Osteocyte (in vitro differentiated cells): ENCODE results near the gene CPEB4. TPM values are rescaled to one million over a fixed set of nuclear protein-coding genes. Genes with fewer than 3 reads are reported as not detected.

ENCODE experiments used
- DNase-seq: peaks from one replicate; pipeline ENCODE4 v3.0.0; 2021; ENCODE audit warnings: mixed read lengths; ENCODE audit not compliant: unreplicated experiment; ENCODE audit errors: extremely low spot score
- H3K27ac Mint-ChIP-seq: one replicate; pipeline ENCODE4 v1.8.0; 2021; ENCODE audit warnings: mild to moderate bottlenecking, mixed read lengths; ENCODE audit not compliant: unreplicated experiment
- H3K27me3 Mint-ChIP-seq: one replicate; pipeline ENCODE4 v1.8.0; 2021; ENCODE audit warnings: mixed read lengths; ENCODE audit not compliant: unreplicated experiment
- H3K36me3 Mint-ChIP-seq: one replicate; pipeline ENCODE4 v1.8.0; 2021; ENCODE audit warnings: mixed read lengths; ENCODE audit not compliant: unreplicated experiment
- H3K4me1 Mint-ChIP-seq: one replicate; pipeline ENCODE4 v1.8.0; 2021; ENCODE audit warnings: mixed read lengths; ENCODE audit not compliant: unreplicated experiment
- H3K4me3 Mint-ChIP-seq: one replicate; pipeline ENCODE4 v1.8.0; 2021; ENCODE audit warnings: mild to moderate bottlenecking, moderate library complexity, mixed read lengths; ENCODE audit not compliant: unreplicated experiment
- H3K9me3 Mint-ChIP-seq: one replicate; pipeline ENCODE4 v1.8.0; 2021; ENCODE audit warnings: mixed read lengths; ENCODE audit not compliant: unreplicated experiment
- CTCF ChIP-seq: fragments of 200-600 bp; sonication (generic); IDR thresholded peaks from 2 replicates; pipeline ENCODE4 v1.5.0; 2021; ENCODE audit warnings: antibody characterized with exemption, mild to moderate bottlenecking, moderate library complexity
- total RNA-seq: library from RNA; stranded (reverse); gene quantifications from 2 replicates; pipeline ENCODE4 v1.2.1, GENCODE V29; 2021

Gene CPEB4
- total RNA-seq, 1 donor from 2014 or later = 37.6 TPM

- no peak overlapping the region for H3K27ac Mint-ChIP-seq
Measured at GRCh38 chr5:173843794-173844193, 44.4 kb upstream of the CPEB4 start.

GRCh38 chr5:173845321-173845720 is 42.8 kb upstream of the CPEB4 start:
- Mint-ChIP-seq H3K4me1 (no peaks in the 10 kb centered on the region), H3K36me3 (no peaks in the 10 kb centered on the region), H3K27ac (no peak overlapping the region), H3K9me3 (no peaks in the 10 kb centered on the region), H3K27me3 (no peaks in the 10 kb centered on the region), H3K4me3 (no peak overlapping the region)
- no peak for TF ChIP-seq CTCF
- no peak for DNase-seq

More at GRCh38 chr5:173843794-173844193, 44.4 kb upstream of the CPEB4 start:
- Mint-ChIP-seq H3K4me1 (no peaks in the 10 kb centered on the region), H3K9me3 (no peaks in the 10 kb centered on the region), H3K4me3 (no peak overlapping the region), H3K27me3 (no peaks in the 10 kb centered on the region), H3K36me3 (no peaks in the 10 kb centered on the region)
- no peak for DNase-seq
- no peak for TF ChIP-seq CTCF

GRCh38 chr5:173846929-173847501 is 41.1 kb upstream of the CPEB4 start:
- no peak overlapping the region for H3K4me3 Mint-ChIP-seq
- H3K9me3 Mint-ChIP-seq = no peaks in the 10 kb centered on the region
- no peak for DNase-seq
- H3K27ac Mint-ChIP-seq = no peak overlapping the region
- no peaks in the 10 kb centered on the region for H3K36me3 Mint-ChIP-seq
- peaks cover 4% of the 10 kb centered on the region for H3K27me3 Mint-ChIP-seq
- TF ChIP-seq CTCF = no peak
- H3K4me1 Mint-ChIP-seq = no peaks in the 10 kb centered on the region

GRCh38 chr5:173848986-173849596 is 39.1 kb upstream of the CPEB4 start:
- H3K36me3 Mint-ChIP-seq = no peaks in the 10 kb centered on the region
- H3K4me1 Mint-ChIP-seq = peaks cover 2% of the 10 kb centered on the region
- H3K9me3 Mint-ChIP-seq = no peaks in the 10 kb centered on the region
- H3K27ac Mint-ChIP-seq = no peak overlapping the region
- no peak for DNase-seq
- peaks cover 4% of the 10 kb centered on the region for H3K27me3 Mint-ChIP-seq
- TF ChIP-seq CTCF = no peak
- H3K4me3 Mint-ChIP-seq = no peak overlapping the region

- no peak for TF ChIP-seq CTCF
- H3K4me3 Mint-ChIP-seq = no peak overlapping the region
- H3K27me3 Mint-ChIP-seq = peaks cover 4% of the 10 kb centered on the region
- no peak overlapping the region for H3K27ac Mint-ChIP-seq
- peaks cover 7% of the 10 kb centered on the region for H3K4me1 Mint-ChIP-seq
- H3K9me3 Mint-ChIP-seq = no peaks in the 10 kb centered on the region
- H3K36me3 Mint-ChIP-seq = no peaks in the 10 kb centered on the region
- DNase-seq = no peak
Measured at GRCh38 chr5:173849908-173850307, 38.2 kb upstream of the CPEB4 start.
